Endothelial cell of umbilical vein (primary cell): ENCODE measurements around the gene PAPPA. TPM values are rescaled to one million over a fixed set of nuclear protein-coding genes. Genes with fewer than 3 reads are reported as not detected.

Source experiments
- BruUV-seq: library from RNA; stranded (reverse); fragments of 400-500 nt; replicated peaks from 2 replicates; lab custom pipeline; 2021; lab: Mats Ljungman, UMichigan
- CTCF ChIA-PET: fragments of 300-600, 350-600 bp; sonication (Branson Sonifier 250); formaldehyde crosslinking; loops from one replicate; lab custom pipeline; 2021; ENCODE audit warnings: antibody characterized with exemption, inconsistent platforms; lab: Charles Lee
- POLR2A ChIA-PET: fragments of 300-600, 350-600 bp; sonication (Branson Sonifier 250); formaldehyde crosslinking; loops from one replicate; lab custom pipeline; 2021; ENCODE audit warnings: antibody characterized with exemption, inconsistent platforms; lab: Charles Lee
- DNase-seq: peaks from one replicate; pipeline ENCODE4 v3.0.0-alpha.2; 2011; ENCODE audit warnings: low read depth, low spot score
- FAIRE-seq: peaks from 2 replicates; lab custom pipeline; 2011; peaks lifted over from hg19 to GRCh38; lab: Jason Lieb, UNC
- H2AFZ ChIP-seq: 2 replicates; pipeline ENCODE4 v1.6.0; 2012; ENCODE audit warnings: low read depth, low read length, control low read depth, inconsistent platforms
- H3K27ac ChIP-seq: 2 replicates; pipeline ENCODE4 v1.5.1; 2011; ENCODE audit warnings: low read depth, mild to moderate bottlenecking, control low read depth, low read length, moderate library complexity; ENCODE audit not compliant: insufficient read depth
- H3K27me3 ChIP-seq, 2 experiments: 2 replicates each; pipeline versions ENCODE4 v1.6.0 to v1.6.1; 2011; ENCODE audit warnings: low read length in 2 of 2, mixed read lengths in 1 of 2; ENCODE audit not compliant: control insufficient read depth in 2 of 2, insufficient read depth in 2 of 2
- H3K36me3 ChIP-seq, 2 experiments: 2 replicates in 1 of 2; 3 replicates in 1 of 2; pipeline ENCODE4 v1.5.1; 2011; ENCODE audit warnings: low read length in 2 of 2, mild to moderate bottlenecking in 1 of 2, moderate library complexity in 1 of 2; ENCODE audit not compliant: control insufficient read depth in 2 of 2, insufficient read depth in 2 of 2; ENCODE audit errors: extremely low read depth in 1 of 2
- H3K4me1 ChIP-seq: 3 replicates; pipeline ENCODE4 v1.5.1; 2011; ENCODE audit warnings: mild to moderate bottlenecking, low read length; ENCODE audit not compliant: control insufficient read depth, insufficient read depth; ENCODE audit errors: extremely low read depth
- H3K4me2 ChIP-seq: 2 replicates; pipeline ENCODE4 v1.6.1; 2011; ENCODE audit warnings: low read length, control low read depth, mixed read lengths; ENCODE audit not compliant: insufficient read depth
- H3K4me3 ChIP-seq, 3 experiments: fragments of 200-600 bp in 1 of 3; sonication (generic), shearing (Covaris generic) in 1 of 3; replicated peaks in 1 of 3; 2 replicates each; pipeline ENCODE4 v1.5.1; 2011 to 2016; ENCODE audit warnings: control low read depth in 3 of 3, low read length in 3 of 3, mild to moderate bottlenecking in 2 of 3, inconsistent platforms in 1 of 3, low read depth in 1 of 3, moderate library complexity in 1 of 3; ENCODE audit not compliant: insufficient read depth in 1 of 3
- H3K79me2 ChIP-seq: 2 replicates; pipeline ENCODE4 v1.6.0; 2012; ENCODE audit warnings: low read length, inconsistent platforms; ENCODE audit not compliant: control insufficient read depth, insufficient read depth
- H3K9ac ChIP-seq: replicated peaks from 2 replicates; pipeline ENCODE3; 2011; ENCODE audit warnings: low read length, control low read depth; ENCODE audit not compliant: insufficient read depth; ENCODE audit errors: extremely low read depth
- H3K9me1 ChIP-seq: replicated peaks from 3 replicates; pipeline ENCODE4 v1.6.0; 2011; ENCODE audit warnings: mild to moderate bottlenecking, low read length; ENCODE audit not compliant: control insufficient read depth, insufficient read depth; ENCODE audit errors: extremely low read depth
- H3K9me3 ChIP-seq: replicated peaks from 2 replicates; pipeline ENCODE4 v1.5.1; 2012; ENCODE audit warnings: low read length, inconsistent platforms; ENCODE audit not compliant: control insufficient read depth, insufficient read depth
- H4K20me1 ChIP-seq: replicated peaks from 2 replicates; pipeline ENCODE3; 2011; ENCODE audit warnings: mild to moderate bottlenecking, low read length; ENCODE audit not compliant: control insufficient read depth, insufficient read depth; ENCODE audit errors: extremely low read depth
- EZH2 ChIP-seq: IDR thresholded peaks from 2 replicates; pipeline ENCODE4 v1.6.1; 2012; ENCODE audit warnings: borderline replicate concordance, low read depth, mild to moderate bottlenecking, moderate library complexity, low read length, inconsistent platforms; ENCODE audit not compliant: severe bottlenecking
- FOS ChIP-seq: IDR thresholded peaks from 2 replicates; pipeline ENCODE4 v1.6.1; 2011; ENCODE audit warnings: mild to moderate bottlenecking, low read length, moderate library complexity, borderline replicate concordance; ENCODE audit not compliant: insufficient read depth
- GATA2 ChIP-seq: IDR thresholded peaks from 2 replicates; pipeline ENCODE4 v1.7.0; 2011; ENCODE audit warnings: low read depth, mild to moderate bottlenecking, moderate library complexity, mixed read lengths, low read length; ENCODE audit not compliant: insufficient read length, insufficient read depth
- JUN ChIP-seq: IDR thresholded peaks from 2 replicates; pipeline ENCODE4 v1.6.1; 2011; ENCODE audit warnings: borderline replicate concordance, low read depth; ENCODE audit not compliant: insufficient read length, insufficient read depth
- MYC ChIP-seq: IDR thresholded peaks from one replicate; pipeline ENCODE4 v1.6.1; 2011; ENCODE audit warnings: mild to moderate bottlenecking, low read depth, low read length
- POLR2A ChIP-seq: IDR thresholded peaks from 2 replicates; pipeline ENCODE4 v1.6.1; 2012; ENCODE audit warnings: low read depth, mild to moderate bottlenecking, control low read depth, low read length
- POLR2AphosphoS5 ChIP-seq: IDR thresholded peaks from 2 replicates; pipeline ENCODE4 v1.6.1; 2012; ENCODE audit warnings: low read depth, mild to moderate bottlenecking, control low read depth, low read length, moderate library complexity; ENCODE audit not compliant: insufficient read depth
- dilution Hi-C: fragments of 300-500 bp; cut with MboI; formaldehyde crosslinking; loops from one replicate; pipeline ENCODE4 v1.15.0; 2019; ENCODE audit warnings: low sequenced_read_pairs; ENCODE audit not compliant: extremely low pct_ligation_motif_present
- intact Hi-C: fragments of 100-400 bp; cut with micrococcal nuclease; formaldehyde crosslinking; loops from one replicate; pipeline ENCODE4 v1.10.0; 2022
- polyA plus RNA-seq, 4 experiments: library from polyadenylated mRNA; depleted of rRNA in 3 of 4; stranded (reverse) in 3 of 4; unstranded in 1 of 4; fragments of >200 nt; gene quantifications; 2 replicates each; pipeline versions ENCODE4 v1.2.1 to v1.2.3, GENCODE V29; 2011 to 2012; ENCODE audit warnings: missing spikeins in 1 of 4
- total RNA-seq: library from RNA; stranded (reverse); gene quantifications from 2 replicates; pipeline ENCODE4 v1.2.3, GENCODE V29; 2021
- TF ChIP-seq, protein P1 (sequence below): IDR thresholded peaks from 2 replicates; pipeline ENCODE4 v1.6.1; 2011; ENCODE audit not compliant: insufficient read depth, insufficient read length
- TF ChIP-seq, protein P2 (sequence below), 2 donors: IDR thresholded peaks; 1 replicate in 1 of 2; 2 replicates in 1 of 2; pipeline ENCODE4 v1.5.1; 2011; ENCODE audit warnings: low read length in 2 of 2, mild to moderate bottlenecking in 2 of 2, moderate library complexity in 2 of 2, control low read depth in 1 of 2, inconsistent platforms in 1 of 2, low read depth in 1 of 2; ENCODE audit not compliant: insufficient read depth in 1 of 2; ENCODE audit errors: extremely low read depth in 1 of 2

PAPPA gene
- total and polyA plus RNA-seq, 2 donors (not counting 3 experiments of a cell fraction or from before 2014, with no cell fraction given): 0.13 to 0.41 TPM

DNA sequence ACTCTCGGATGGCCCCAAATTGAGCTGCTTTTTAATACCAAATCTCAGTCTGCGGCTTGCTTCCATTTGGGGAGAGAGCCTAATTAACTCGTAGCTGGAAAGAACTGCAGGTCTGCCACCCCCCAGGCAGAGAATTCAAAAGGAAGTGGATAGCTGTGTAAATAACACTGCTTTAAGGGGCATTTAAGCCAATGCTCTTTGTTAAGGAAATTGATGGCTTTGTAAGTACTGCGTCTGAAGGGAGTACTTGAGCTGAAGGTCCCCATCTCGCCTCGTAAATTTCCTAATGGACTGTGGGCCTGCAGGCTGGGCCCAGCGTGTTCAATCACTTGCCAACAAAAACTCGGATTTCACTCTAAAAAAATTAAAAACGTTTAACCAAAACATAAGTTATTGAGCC lies 132.7 kb downstream of the PAPPA start:
- no peaks in the 10 kb centered on the region for H3K79me2 ChIP-seq
- H3K9me1 ChIP-seq: no peaks in the 10 kb centered on the region
- dilution Hi-C loops (no loop called here), intact Hi-C loops (no loop called here)
- BruUV-seq: no TSS peak
- ChIA-PET POLR2A (no interaction called here), CTCF (no interaction called here)
- H3K27ac ChIP-seq: no peak overlapping the region
- H3K9ac ChIP-seq: no peak overlapping the region
- DNase-seq (no peak), FAIRE-seq (no peak)
- H3K9me3 ChIP-seq: no peaks in the 10 kb centered on the region
- no peaks in the 10 kb centered on the region for H3K36me3 ChIP-seq
- H4K20me1 ChIP-seq: no peaks in the 10 kb centered on the region
- H2AFZ ChIP-seq: no peak overlapping the region
- TF ChIP-seq JUN (no peak), POLR2AphosphoS5 (no peak), GATA2 (no peak), MYC (no peak), FOS (no peak), POLR2A (no peak), EZH2 (no peak)
- TF ChIP-seq, protein P1, sequence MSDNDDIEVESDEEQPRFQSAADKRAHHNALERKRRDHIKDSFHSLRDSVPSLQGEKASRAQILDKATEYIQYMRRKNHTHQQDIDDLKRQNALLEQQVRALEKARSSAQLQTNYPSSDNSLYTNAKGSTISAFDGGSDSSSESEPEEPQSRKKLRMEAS: no peak
- TF ChIP-seq, protein P2, sequence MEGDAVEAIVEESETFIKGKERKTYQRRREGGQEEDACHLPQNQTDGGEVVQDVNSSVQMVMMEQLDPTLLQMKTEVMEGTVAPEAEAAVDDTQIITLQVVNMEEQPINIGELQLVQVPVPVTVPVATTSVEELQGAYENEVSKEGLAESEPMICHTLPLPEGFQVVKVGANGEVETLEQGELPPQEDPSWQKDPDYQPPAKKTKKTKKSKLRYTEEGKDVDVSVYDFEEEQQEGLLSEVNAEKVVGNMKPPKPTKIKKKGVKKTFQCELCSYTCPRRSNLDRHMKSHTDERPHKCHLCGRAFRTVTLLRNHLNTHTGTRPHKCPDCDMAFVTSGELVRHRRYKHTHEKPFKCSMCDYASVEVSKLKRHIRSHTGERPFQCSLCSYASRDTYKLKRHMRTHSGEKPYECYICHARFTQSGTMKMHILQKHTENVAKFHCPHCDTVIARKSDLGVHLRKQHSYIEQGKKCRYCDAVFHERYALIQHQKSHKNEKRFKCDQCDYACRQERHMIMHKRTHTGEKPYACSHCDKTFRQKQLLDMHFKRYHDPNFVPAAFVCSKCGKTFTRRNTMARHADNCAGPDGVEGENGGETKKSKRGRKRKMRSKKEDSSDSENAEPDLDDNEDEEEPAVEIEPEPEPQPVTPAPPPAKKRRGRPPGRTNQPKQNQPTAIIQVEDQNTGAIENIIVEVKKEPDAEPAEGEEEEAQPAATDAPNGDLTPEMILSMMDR (IDR thresholded peaks at IDR 0.05; ENCODE audit: extremely low read depth in 1 of 2, insufficient read depth in 1 of 2, low read depth in 1 of 2, low read length in 2 of 2): no peak
- no peaks in the 10 kb centered on the region for H3K27me3 ChIP-seq
- H3K4me1 ChIP-seq: no peaks in the 10 kb centered on the region
- H3K4me3 ChIP-seq: no peak overlapping the region
- no peak overlapping the region for H3K4me2 ChIP-seq
